ENCODE measurements around the gene IHH. TPM values are rescaled to one million over a fixed set of nuclear protein-coding genes. Genes with fewer than 3 reads are reported as not detected.

The IHH gene
- total RNA-seq, 1 donor, result under 0.01 TPM

GRCh38 chr2:219058541-219059374 lies 2.0 kb downstream of the IHH start:
- no peak overlapping the region for H2AFZ ChIP-seq (ENCODE audit: low read length)
- no peaks in the 10 kb centered on the region for H3K4me1 ChIP-seq (ENCODE audit: insufficient read depth, low read length)
- peaks cover 77% of the 10 kb centered on the region for H3K27me3 ChIP-seq (ENCODE audit: insufficient read depth, low read length)
- H3K27ac ChIP-seq (ENCODE audit: low read depth, low read length), result no peak overlapping the region
- H3K9me3 ChIP-seq (ENCODE audit: low read depth, low read length), result no peaks in the 10 kb centered on the region
- peak; percentile 95 for DNase-seq (ENCODE audit: insufficient read length, low spot score, missing footprints)
- H4K20me1 ChIP-seq (ENCODE audit: insufficient read depth, low read length), result no peaks in the 10 kb centered on the region
- no peak for TF ChIP-seq CTCF (IDR thresholded peaks at IDR 0.05; ENCODE audit: extremely low read depth, low read depth, low read length)
- no peak overlapping the region for H3K4me2 ChIP-seq (ENCODE audit: insufficient read depth, low read length)
- no peak overlapping the region for H3K4me3 ChIP-seq (ENCODE audit: insufficient read depth, low read length)
- no peaks in the 10 kb centered on the region for H3K79me2 ChIP-seq (ENCODE audit: insufficient read depth, low read length)
- no peaks in the 10 kb centered on the region for H3K36me3 ChIP-seq (ENCODE audit: insufficient read depth, low read length)

- Histone ChIP-seq H3K36me3 (ENCODE audit: insufficient read depth, low read length) (no peaks in the 10 kb centered on the region), H3K79me2 (ENCODE audit: insufficient read depth, low read length) (no peaks in the 10 kb centered on the region), H3K4me1 (ENCODE audit: insufficient read depth, low read length) (no peaks in the 10 kb centered on the region), H3K9me3 (ENCODE audit: low read depth, low read length) (no peaks in the 10 kb centered on the region), H3K4me3 (ENCODE audit: insufficient read depth, low read length) (no peak overlapping the region), H2AFZ (ENCODE audit: low read length) (no peak overlapping the region), H3K4me2 (ENCODE audit: insufficient read depth, low read length) (peak overlapping the region; percentile 32), H4K20me1 (ENCODE audit: insufficient read depth, low read length) (no peaks in the 10 kb centered on the region), H3K27ac (ENCODE audit: low read depth, low read length) (no peak overlapping the region), H3K27me3 (ENCODE audit: insufficient read depth, low read length) (peaks cover 73% of the 10 kb centered on the region)
- peak; percentile 98 for DNase-seq (ENCODE audit: insufficient read length, low spot score, missing footprints)
- TF ChIP-seq CTCF (IDR thresholded peaks at IDR 0.05; ENCODE audit: extremely low read depth, low read depth, low read length), result peak; percentile 76
Measured at GRCh38 chr2:219057709-219058540, 2.8 kb downstream of the IHH start.

GRCh38 chr2:219056896-219057708 lies 3.6 kb downstream of the IHH start:
- no peak overlapping the region for H3K27ac ChIP-seq (ENCODE audit: low read depth, low read length)
- no peaks in the 10 kb centered on the region for H3K36me3 ChIP-seq (ENCODE audit: insufficient read depth, low read length)
- H3K79me2 ChIP-seq (ENCODE audit: insufficient read depth, low read length), result no peaks in the 10 kb centered on the region
- no peaks in the 10 kb centered on the region for H3K9me3 ChIP-seq (ENCODE audit: low read depth, low read length)
- peak; percentile 72 for DNase-seq (ENCODE audit: insufficient read length, low spot score, missing footprints)
- H4K20me1 ChIP-seq (ENCODE audit: insufficient read depth, low read length), result no peaks in the 10 kb centered on the region
- peaks cover 65% of the 10 kb centered on the region for H3K27me3 ChIP-seq (ENCODE audit: insufficient read depth, low read length)
- no peaks in the 10 kb centered on the region for H3K4me1 ChIP-seq (ENCODE audit: insufficient read depth, low read length)
- H2AFZ ChIP-seq (ENCODE audit: low read length), result no peak overlapping the region
- H3K4me2 ChIP-seq (ENCODE audit: insufficient read depth, low read length), result no peak overlapping the region
- no peak for TF ChIP-seq CTCF (IDR thresholded peaks at IDR 0.05; ENCODE audit: extremely low read depth, low read depth, low read length)
- H3K4me3 ChIP-seq (ENCODE audit: insufficient read depth, low read length), result no peak overlapping the region
